ENCODE data around the gene DUSP5. TPM values are rescaled to one million over a fixed set of nuclear protein-coding genes. Genes with fewer than 3 reads are reported as not detected.
A peak's percentile ranks its signal among the peaks of the same experiment; 100 is the strongest.
"Not testable (repeated sequence)": the region's sequence is repeated elsewhere in the genome, so short reads cannot be mapped to it uniquely, and the experiment has no call there.

DUSP5 gene
- total RNA-seq, 5 donors from 2014 or later (not counting 1 experiment from before 2014, with no cell fraction given), result 6.6 to 69.5 (median 9.6) TPM

GRCh38 chr10:110528224-110528996 lies 30.7 kb downstream of the DUSP5 start:
- H3K36me3 Mint-ChIP-seq, result no peaks in the 10 kb centered on the region
- H3K27me3 Mint-ChIP-seq, result no peaks in the 10 kb centered on the region
- H3K9me3 Mint-ChIP-seq, result no peaks in the 10 kb centered on the region
- ATAC-seq (replicated peaks in 1 of 4) (no peak), DNase-seq (no peak)
- Histone ChIP-seq H3K4me1 (ENCODE audit: control insufficient read depth in 1 of 2, extremely low read depth in 1 of 2, insufficient read depth in 2 of 2, low read length in 2 of 2) (peaks cover 4 to 26% of the 10 kb centered on the region in 2 experiments), H3K27ac (ENCODE audit: low read length) (no peak overlapping the region), H3K27me3 (replicated peaks in 1 of 2; ENCODE audit: control insufficient read depth in 2 of 2, extremely low read depth in 1 of 2, insufficient read depth in 2 of 2, low read length in 1 of 2) (no peaks in the 10 kb centered on the region), H3K4me3 (ENCODE audit: control insufficient read depth in 1 of 2, extremely low read depth in 1 of 2, low read length in 1 of 2) (no peak overlapping the region), H3K36me3 (ENCODE audit: control insufficient read depth in 2 of 2, extremely low read depth in 1 of 2, insufficient read depth in 1 of 2, low read length in 1 of 2) (no peaks in the 10 kb centered on the region), H3K9me3 (no peaks in the 10 kb centered on the region)
- H3K4me1 Mint-ChIP-seq, result peaks cover 24 to 47% (median 26%) of the 10 kb centered on the region in 3 donors
- peak overlapping the region; percentile 36 to 59 for H3K27ac Mint-ChIP-seq
- WGBS (ENCODE audit: insufficient coverage), result 100% methylated on average over 1 of the region's 5 CpGs
- H3K4me3 Mint-ChIP-seq, result no peak overlapping the region
- ChIA-PET POLR2A (no interaction called here), CTCF (interaction anchor here (0.6 to 1.1 kb wide), 3 partner anchors 20 to 174 kb away, joined by 3 to 4 read pairs (median 3); no protein-coding TSS in a partner anchor)

GRCh38 chr10:110528997-110529524 lies 31.4 kb downstream of the DUSP5 start:
- H3K36me3 Mint-ChIP-seq; H3K9me3 Mint-ChIP-seq; H3K36me3 ChIP-seq (ENCODE audit: control insufficient read depth in 2 of 2, extremely low read depth in 1 of 2, insufficient read depth in 1 of 2, low read length in 1 of 2); H3K9me3 ChIP-seq; H3K27ac ChIP-seq (ENCODE audit: low read length); H3K27me3 ChIP-seq (replicated peaks in 1 of 2; ENCODE audit: control insufficient read depth in 2 of 2, extremely low read depth in 1 of 2, insufficient read depth in 2 of 2, low read length in 1 of 2); H3K27me3 Mint-ChIP-seq; H3K4me3 ChIP-seq (ENCODE audit: control insufficient read depth in 1 of 2, extremely low read depth in 1 of 2, low read length in 1 of 2): not testable (repeated sequence)
- Mint-ChIP-seq H3K4me1 (peaks cover 23 to 44% (median 24%) of the 10 kb centered on the region in 3 donors), H3K4me3 (peak overlapping the region in 1 of 3 donors; percentile 44), H3K27ac (peak overlapping the region; percentile 59 to 60)
- DNase-seq (peak in 1 of 35 experiments; percentile 51), ATAC-seq (replicated peaks in 1 of 4) (peak in 3 of 4 experiments; percentile 33 to 79 (median 49))
- CTCF ChIA-PET, result interaction anchor here (0.7 to 1.1 kb wide), 3 partner anchors 18 to 175 kb away, joined by 3 to 4 read pairs (median 3); no protein-coding TSS in a partner anchor
- 72% methylated on average over 6 of the region's 8 CpGs for WGBS (ENCODE audit: insufficient coverage)
- peaks cover 4 to 26% of the 10 kb centered on the region in 2 experiments for H3K4me1 ChIP-seq (ENCODE audit: control insufficient read depth in 1 of 2, extremely low read depth in 1 of 2, insufficient read depth in 2 of 2, low read length in 2 of 2)
- POLR2A ChIA-PET, result interaction anchor here in 1 of 2 donors (0.7 kb wide), 1 partner anchor 828 kb away, joined by 5 read pairs; no protein-coding TSS in a partner anchor

DNA sequence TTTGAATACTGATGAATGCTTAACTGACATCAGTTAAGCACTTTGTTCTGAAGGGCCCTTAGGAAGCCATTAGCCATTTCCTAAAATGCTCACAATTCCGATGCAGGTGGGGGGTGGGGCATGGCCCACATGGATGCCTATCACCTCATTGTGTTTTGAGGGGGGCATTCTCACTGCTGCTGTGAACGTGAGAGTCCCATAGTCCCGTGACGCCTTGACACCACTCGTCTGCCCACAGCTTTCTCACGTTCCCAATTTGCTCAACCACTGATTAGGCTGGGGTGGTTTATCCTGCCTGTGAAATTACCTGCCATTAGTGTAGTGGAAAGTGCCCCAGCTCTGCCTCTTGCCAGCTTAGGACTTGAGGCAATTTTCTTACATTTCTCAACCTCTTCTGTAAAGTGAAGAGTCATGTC lies 31.9 kb downstream of the DUSP5 start:
- no CpG with 5 or more reads among the region's 6 CpGs for WGBS (ENCODE audit: insufficient coverage)
- Histone ChIP-seq H3K27ac (ENCODE audit: low read length) (no peak overlapping the region), H3K36me3 (ENCODE audit: control insufficient read depth in 2 of 2, extremely low read depth in 1 of 2, insufficient read depth in 1 of 2, low read length in 1 of 2) (no peaks in the 10 kb centered on the region), H3K4me1 (ENCODE audit: control insufficient read depth in 1 of 2, extremely low read depth in 1 of 2, insufficient read depth in 2 of 2, low read length in 2 of 2) (peaks cover 4 to 26% of the 10 kb centered on the region in 2 experiments), H3K4me3 (ENCODE audit: control insufficient read depth in 1 of 2, extremely low read depth in 1 of 2, low read length in 1 of 2) (no peak overlapping the region), H3K27me3 (replicated peaks in 1 of 2; ENCODE audit: control insufficient read depth in 2 of 2, extremely low read depth in 1 of 2, insufficient read depth in 2 of 2, low read length in 1 of 2) (no peaks in the 10 kb centered on the region), H3K9me3 (no peaks in the 10 kb centered on the region)
- H3K36me3 Mint-ChIP-seq, result no peaks in the 10 kb centered on the region
- CTCF ChIA-PET, result interaction anchor here (0.5 to 1.1 kb wide), 3 partner anchors 13 to 175 kb away, joined by 3 to 4 read pairs (median 3); no protein-coding TSS in a partner anchor
- POLR2A ChIA-PET, result interaction anchor here in 1 of 2 donors (0.7 kb wide), 1 partner anchor 829 kb away, joined by 5 read pairs; no protein-coding TSS in a partner anchor
- peak overlapping the region in 1 of 3 donors; percentile 44 for H3K4me3 Mint-ChIP-seq
- peaks cover 0 to 3% of the 10 kb centered on the region in 2 donors for H3K27me3 Mint-ChIP-seq
- ATAC-seq (replicated peaks in 1 of 4) (peak in 2 of 4 experiments; percentile 34 to 50), DNase-seq (peak in 27 of 35 experiments; percentile 8 to 70 (median 22))
- H3K27ac Mint-ChIP-seq, result no peak overlapping the region
- H3K4me1 Mint-ChIP-seq, result peaks cover 26 to 41% (median 27%) of the 10 kb centered on the region in 3 donors
- no peaks in the 10 kb centered on the region for H3K9me3 Mint-ChIP-seq

- no peaks in the 10 kb centered on the region for H3K9me3 ChIP-seq
- H3K27me3 ChIP-seq (replicated peaks in 1 of 2; ENCODE audit: control insufficient read depth in 2 of 2, extremely low read depth in 1 of 2, insufficient read depth in 2 of 2, low read length in 1 of 2), result no peaks in the 10 kb centered on the region
- H3K27ac Mint-ChIP-seq, result no peak overlapping the region
- ChIA-PET CTCF (interaction anchor here in 1 of 2 donors (0.5 kb wide), 1 partner anchor 12 kb away, joined by 3 read pairs; no protein-coding TSS in a partner anchor), POLR2A (interaction anchor here in 1 of 2 donors (0.7 kb wide), 1 partner anchor 830 kb away, joined by 5 read pairs; no protein-coding TSS in a partner anchor)
- H3K9me3 Mint-ChIP-seq, result no peaks in the 10 kb centered on the region
- H3K36me3 ChIP-seq (ENCODE audit: control insufficient read depth in 2 of 2, extremely low read depth in 1 of 2, insufficient read depth in 1 of 2, low read length in 1 of 2), result no peaks in the 10 kb centered on the region
- no peak overlapping the region for H3K27ac ChIP-seq (ENCODE audit: low read length)
- peak overlapping the region in 1 of 3 donors; percentile 44 for H3K4me3 Mint-ChIP-seq
- H3K27me3 Mint-ChIP-seq, result peaks cover 0 to 4% of the 10 kb centered on the region in 2 donors
- 47% methylated on average over 30 of the region's 35 CpGs for WGBS (ENCODE audit: insufficient coverage)
- no peaks in the 10 kb centered on the region for H3K36me3 Mint-ChIP-seq
- H3K4me1 ChIP-seq (ENCODE audit: control insufficient read depth in 1 of 2, extremely low read depth in 1 of 2, insufficient read depth in 2 of 2, low read length in 2 of 2), result peaks cover 4 to 26% of the 10 kb centered on the region in 2 experiments
- H3K4me1 Mint-ChIP-seq, result peaks cover 27 to 43% (median 30%) of the 10 kb centered on the region in 3 donors
- DNase-seq (peak in 1 of 35 experiments; percentile 18), ATAC-seq (replicated peaks in 1 of 4) (peak in 2 of 4 experiments; percentile 23 to 41)
- H3K4me3 ChIP-seq (ENCODE audit: control insufficient read depth in 1 of 2, extremely low read depth in 1 of 2, low read length in 1 of 2), result peak overlapping the region; percentile 5 to 29
Measured at GRCh38 chr10:110530131-110530831, 32.6 kb downstream of the DUSP5 start.

- H3K27ac Mint-ChIP-seq, result no peak overlapping the region
- no peak overlapping the region for H3K4me3 ChIP-seq (ENCODE audit: control insufficient read depth in 1 of 2, extremely low read depth in 1 of 2, low read length in 1 of 2)
- peaks cover 4 to 38% of the 10 kb centered on the region in 2 experiments for H3K4me1 ChIP-seq (ENCODE audit: control insufficient read depth in 1 of 2, extremely low read depth in 1 of 2, insufficient read depth in 2 of 2, low read length in 2 of 2)
- no CpG with 5 or more reads among the region's 2 CpGs for WGBS (ENCODE audit: insufficient coverage)
- H3K4me1 Mint-ChIP-seq, result peaks cover 37 to 54% (median 40%) of the 10 kb centered on the region in 3 donors
- DNase-seq, result no peak
- no peak overlapping the region for H3K4me3 Mint-ChIP-seq
- H3K9me3 ChIP-seq, result no peaks in the 10 kb centered on the region
- H3K27ac ChIP-seq (ENCODE audit: low read length), result no peak overlapping the region
- H3K27me3 Mint-ChIP-seq, result peaks cover 0 to 4% of the 10 kb centered on the region in 2 donors
- no peaks in the 10 kb centered on the region for H3K36me3 Mint-ChIP-seq
- no peaks in the 10 kb centered on the region for H3K36me3 ChIP-seq (ENCODE audit: control insufficient read depth in 2 of 2, extremely low read depth in 1 of 2, insufficient read depth in 1 of 2, low read length in 1 of 2)
- POLR2A ChIA-PET, result interaction anchor here in 1 of 2 donors (0.7 kb wide), 1 partner anchor 123 kb away, joined by 6 read pairs; no protein-coding TSS in a partner anchor
- H3K27me3 ChIP-seq (replicated peaks in 1 of 2; ENCODE audit: control insufficient read depth in 2 of 2, extremely low read depth in 1 of 2, insufficient read depth in 2 of 2, low read length in 1 of 2), result no peaks in the 10 kb centered on the region
- no peaks in the 10 kb centered on the region for H3K9me3 Mint-ChIP-seq
- CTCF ChIA-PET, result interaction anchor here in 1 of 2 donors (1.5 kb wide), 1 partner anchor 28 kb away, joined by 9 read pairs; no protein-coding TSS in a partner anchor
- no peak for ATAC-seq (replicated peaks in 1 of 4)
Measured at GRCh38 chr10:110531687-110532086, 34.0 kb downstream of the DUSP5 start.
